RWPE1 (cell line): Measurements from ENCODE around the gene GNA12.

Source experiments
- CTCF ChIA-PET: fragments of 350-600 bp; sonication (Branson Sonifier 250); formaldehyde crosslinking; extraction: SDS; loops from one replicate; lab custom pipeline; 2021; lab: Yijun Ruan, JAX
- POLR2A ChIA-PET: fragments of 400-600 bp; formaldehyde crosslinking; extraction: SDS; loops from one replicate; lab custom pipeline; 2020; ENCODE audit warnings: antibody characterized with exemption; ENCODE audit not compliant: low non-redundant PET; lab: Yijun Ruan, JAX
- DNase-seq: peaks from one replicate; pipeline ENCODE4 v3.0.0; 2012; ENCODE audit warnings: low spot score
- H3K27ac ChIP-seq: fragments of 450-650 bp; 2 replicates; pipeline ENCODE4 v1.5.1; 2017
- TF ChIP-seq, protein P1 (sequence below): fragments of 450-650 bp; conservative IDR thresholded peaks from 2 replicates; pipeline ENCODE4 v1.5.1; 2017; ENCODE audit warnings: low read depth, mild to moderate bottlenecking

GNA12 gene

DNA sequence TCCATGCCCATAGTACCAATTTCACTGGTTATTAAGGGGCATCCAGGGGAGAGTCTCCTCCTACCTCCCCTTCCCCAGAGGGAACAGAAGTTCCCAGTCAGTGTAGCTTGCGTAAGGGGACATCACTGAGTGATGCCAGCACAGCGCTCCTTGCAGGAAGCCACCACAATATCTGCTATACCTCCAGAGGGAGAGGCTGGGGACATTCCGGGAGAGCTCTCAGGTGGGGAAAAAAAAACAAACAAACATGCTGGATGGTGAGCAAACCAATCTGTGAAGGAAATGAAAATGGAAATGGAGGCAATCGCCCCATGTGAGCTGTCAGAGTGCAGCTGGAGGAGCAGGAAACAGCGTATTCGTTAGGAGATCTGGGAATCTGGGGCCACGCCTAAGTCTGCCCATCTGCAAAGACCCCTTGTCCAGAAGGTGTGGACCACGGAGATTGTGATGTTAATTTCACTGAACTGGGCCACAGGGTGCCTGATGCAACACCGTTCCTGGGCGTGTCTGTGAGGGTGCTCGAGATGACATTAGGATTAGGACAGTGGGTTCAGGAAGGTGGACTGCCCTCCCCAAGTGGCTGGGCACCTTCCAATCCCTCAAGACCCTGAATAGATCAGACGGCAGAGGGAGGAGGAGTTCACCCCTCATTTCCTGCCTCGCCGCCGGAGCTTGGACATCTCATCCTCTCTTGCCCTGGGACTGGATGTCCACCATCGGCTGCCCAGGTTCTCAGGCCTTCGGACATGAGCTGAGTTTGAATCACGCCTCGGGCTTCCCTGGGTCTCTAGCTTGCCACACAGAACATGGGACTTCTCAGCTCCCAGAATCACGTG, 30.5 kb downstream of the GNA12 start:
- no peak for DNase-seq
- ChIA-PET CTCF (interaction anchor here (0.6 kb wide), 1 partner anchor 10 kb away, joined by 3 read pairs; no protein-coding TSS in a partner anchor), POLR2A (no interaction called here)
- TF ChIP-seq, protein P1, sequence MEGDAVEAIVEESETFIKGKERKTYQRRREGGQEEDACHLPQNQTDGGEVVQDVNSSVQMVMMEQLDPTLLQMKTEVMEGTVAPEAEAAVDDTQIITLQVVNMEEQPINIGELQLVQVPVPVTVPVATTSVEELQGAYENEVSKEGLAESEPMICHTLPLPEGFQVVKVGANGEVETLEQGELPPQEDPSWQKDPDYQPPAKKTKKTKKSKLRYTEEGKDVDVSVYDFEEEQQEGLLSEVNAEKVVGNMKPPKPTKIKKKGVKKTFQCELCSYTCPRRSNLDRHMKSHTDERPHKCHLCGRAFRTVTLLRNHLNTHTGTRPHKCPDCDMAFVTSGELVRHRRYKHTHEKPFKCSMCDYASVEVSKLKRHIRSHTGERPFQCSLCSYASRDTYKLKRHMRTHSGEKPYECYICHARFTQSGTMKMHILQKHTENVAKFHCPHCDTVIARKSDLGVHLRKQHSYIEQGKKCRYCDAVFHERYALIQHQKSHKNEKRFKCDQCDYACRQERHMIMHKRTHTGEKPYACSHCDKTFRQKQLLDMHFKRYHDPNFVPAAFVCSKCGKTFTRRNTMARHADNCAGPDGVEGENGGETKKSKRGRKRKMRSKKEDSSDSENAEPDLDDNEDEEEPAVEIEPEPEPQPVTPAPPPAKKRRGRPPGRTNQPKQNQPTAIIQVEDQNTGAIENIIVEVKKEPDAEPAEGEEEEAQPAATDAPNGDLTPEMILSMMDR: no peak
- peak overlapping the region; percentile 16 for H3K27ac ChIP-seq

DNA sequence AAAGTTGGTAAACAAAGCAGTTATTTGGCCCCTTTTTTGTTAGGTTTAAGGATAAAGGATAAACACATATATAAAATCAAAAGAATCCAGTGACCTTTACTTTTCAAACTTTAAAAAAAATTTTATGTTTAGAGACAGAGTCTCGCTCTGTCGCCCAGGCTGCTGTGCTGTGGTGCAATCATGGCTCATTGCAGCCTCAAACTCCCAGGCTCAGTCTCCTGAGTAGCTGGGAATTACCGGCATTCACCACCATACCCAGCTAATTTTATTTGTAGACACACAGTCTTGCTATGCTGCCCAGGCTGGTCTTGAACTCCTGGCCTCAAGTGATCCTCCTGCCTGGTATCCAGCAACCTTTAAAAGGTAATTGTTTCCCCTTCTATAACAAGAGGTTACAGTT, 31.3 kb downstream of the GNA12 start:
- POLR2A ChIA-PET: no interaction called here
- TF ChIP-seq, protein P1: no peak
- H3K27ac ChIP-seq: no peak overlapping the region
- DNase-seq: no peak
- CTCF ChIA-PET: interaction anchor here (0.6 kb wide), 1 partner anchor 9 kb away, joined by 3 read pairs; no protein-coding TSS in a partner anchor

DNA sequence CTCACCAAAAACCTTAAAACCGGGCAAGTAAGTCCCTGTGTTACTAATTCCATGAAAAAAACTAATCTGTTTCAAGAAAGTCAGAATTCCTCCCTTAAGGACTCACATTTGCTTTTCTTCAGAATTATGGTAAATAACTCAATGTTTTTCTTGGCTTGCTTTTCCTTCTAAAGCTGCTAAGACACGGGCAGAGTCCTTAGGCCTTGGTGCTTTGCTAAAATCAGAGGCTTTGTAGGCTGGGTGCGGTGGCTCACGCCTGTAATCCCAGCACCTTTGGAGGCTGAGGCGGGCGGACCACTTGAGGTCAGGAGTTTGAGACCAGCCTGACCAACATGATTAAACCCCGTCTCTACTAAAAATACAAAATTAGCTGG, 32.0 kb downstream of the GNA12 start:
- CTCF ChIA-PET: no interaction called here

DNA sequence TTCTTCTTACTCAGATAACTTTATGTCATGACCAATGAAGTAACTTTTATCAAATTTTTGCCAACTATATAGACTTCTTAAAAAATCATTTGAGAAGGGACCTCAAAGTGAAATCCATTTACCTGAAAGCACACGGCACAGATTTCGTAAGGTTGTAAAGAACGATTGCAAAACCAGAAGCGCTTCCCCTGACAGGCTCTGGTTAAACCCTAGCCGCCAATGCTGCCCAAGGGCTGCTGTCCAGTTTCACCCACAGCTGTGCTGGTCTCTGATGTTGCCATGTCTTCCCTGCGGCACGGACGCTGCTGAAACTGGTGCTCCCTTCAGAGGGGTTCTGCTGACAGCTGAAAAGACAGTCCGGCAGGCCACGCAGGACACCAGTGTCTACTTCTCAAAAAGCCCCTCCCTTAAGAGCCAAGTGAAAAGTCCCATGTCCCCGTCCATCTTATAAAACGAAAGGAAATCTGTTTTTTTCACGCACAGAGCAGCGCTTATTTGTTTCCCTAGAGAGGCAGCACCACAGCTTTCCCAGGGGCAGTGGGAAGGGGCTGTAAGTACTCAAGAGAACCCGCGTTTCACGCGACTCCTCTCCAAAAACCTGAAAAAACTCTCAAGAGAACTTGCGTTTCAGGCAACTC, 32.5 kb downstream of the GNA12 start:
- TF ChIP-seq, protein P1: no peak
- ChIA-PET CTCF (no interaction called here), POLR2A (no interaction called here)
- DNase-seq: no peak
- H3K27ac ChIP-seq: peak overlapping the region; percentile 46

More for the DNA sequence above, 32.0 kb downstream of the GNA12 start:
- POLR2A ChIA-PET: no interaction called here
- DNase-seq: no peak
- H3K27ac ChIP-seq: peak overlapping the region; percentile 46
- TF ChIP-seq, protein P1: no peak

DNA sequence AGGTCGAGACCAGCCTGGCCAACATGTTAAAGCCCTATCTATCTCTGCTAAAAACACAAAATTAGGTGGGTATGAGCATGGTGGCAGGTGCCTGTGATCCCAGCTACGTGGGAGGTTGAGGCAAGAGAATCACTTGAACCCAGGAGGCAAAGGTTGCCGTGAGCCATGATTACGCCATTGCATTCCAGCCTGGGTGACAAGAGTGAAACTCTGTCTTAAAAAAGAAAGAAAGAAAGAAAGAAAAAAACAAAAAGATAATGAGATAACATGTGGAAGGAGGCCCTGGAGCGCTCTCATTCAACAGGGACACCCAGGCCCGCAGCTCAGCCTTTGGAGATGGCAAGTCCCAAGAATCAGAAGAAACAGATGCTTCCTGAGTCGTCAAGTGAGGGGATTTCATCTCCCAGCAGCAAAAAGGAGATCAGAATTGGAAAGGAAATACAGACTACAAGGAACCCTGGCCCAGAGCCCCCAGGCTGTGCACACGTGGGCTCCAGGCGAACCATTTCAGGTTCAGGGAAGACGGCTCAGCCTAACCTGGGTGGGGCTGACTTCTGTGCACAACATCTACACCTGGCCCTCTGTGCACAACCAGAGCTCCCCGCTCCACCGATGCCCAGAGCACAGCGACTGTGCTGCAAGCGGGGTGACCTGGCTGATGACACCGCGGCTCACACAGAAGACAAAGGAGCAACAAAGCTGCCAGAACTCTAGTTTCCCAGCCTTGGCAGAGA, 33.3 kb downstream of the GNA12 start:
- TF ChIP-seq, protein P1: no peak
- POLR2A ChIA-PET: no interaction called here
- CTCF ChIA-PET: no interaction called here
- H3K27ac ChIP-seq: peak overlapping the region; percentile 46
- no peak for DNase-seq

DNA sequence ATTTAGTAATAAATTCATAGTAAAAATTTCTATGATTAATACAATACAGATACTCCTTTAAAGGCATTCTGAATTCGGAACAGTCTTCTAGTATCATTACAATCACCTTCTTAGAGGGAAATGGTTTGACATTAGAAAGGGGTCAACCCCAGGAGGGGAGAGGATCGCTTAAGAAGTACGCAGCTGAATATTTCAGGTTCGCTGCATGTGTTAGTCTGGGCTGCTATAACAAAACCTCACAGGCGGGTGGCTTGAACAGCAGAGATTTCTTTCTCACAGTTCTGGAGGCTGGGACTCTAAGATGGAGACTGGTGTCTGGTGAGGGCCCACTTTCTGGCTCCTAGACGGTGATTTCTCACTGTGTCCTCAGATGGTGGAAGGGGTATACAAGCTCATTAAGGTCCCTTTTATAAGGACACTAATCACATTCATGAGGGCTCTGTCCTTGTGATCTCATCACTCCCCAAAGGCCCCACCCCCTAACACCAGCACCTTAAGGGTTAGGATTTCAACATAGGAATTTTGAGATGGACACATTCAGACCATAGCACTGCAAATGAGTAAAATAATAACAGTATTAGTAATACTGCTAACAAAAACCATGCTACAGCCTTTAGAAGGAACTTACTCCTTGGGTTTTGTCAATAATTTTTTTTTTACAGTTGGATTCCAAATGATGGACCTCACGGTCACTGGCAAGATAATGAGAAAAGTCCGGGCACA, 34.0 kb downstream of the GNA12 start:
- no peak overlapping the region for H3K27ac ChIP-seq

More for the DNA sequence above, 34.0 kb downstream of the GNA12 start:
- TF ChIP-seq, protein P1: no peak
- ChIA-PET CTCF (no interaction called here), POLR2A (no interaction called here)
- DNase-seq: no peak
